Activated CD4-positive, alpha-beta T cell treated with anti-CD3 and anti-CD28 coated beads for 4 hours (primary cell): Measurements from ENCODE around the gene MACROD2.

ENCODE experiments used
- DNase-seq, 2 donors: peaks; one replicate each; pipeline ENCODE4 v3.0.0-alpha.2; 2020

The MACROD2 gene

GRCh38 chr20:14782731-14783130 is 787.4 kb downstream of the MACROD2 start:
- no peak for DNase-seq

DNA sequence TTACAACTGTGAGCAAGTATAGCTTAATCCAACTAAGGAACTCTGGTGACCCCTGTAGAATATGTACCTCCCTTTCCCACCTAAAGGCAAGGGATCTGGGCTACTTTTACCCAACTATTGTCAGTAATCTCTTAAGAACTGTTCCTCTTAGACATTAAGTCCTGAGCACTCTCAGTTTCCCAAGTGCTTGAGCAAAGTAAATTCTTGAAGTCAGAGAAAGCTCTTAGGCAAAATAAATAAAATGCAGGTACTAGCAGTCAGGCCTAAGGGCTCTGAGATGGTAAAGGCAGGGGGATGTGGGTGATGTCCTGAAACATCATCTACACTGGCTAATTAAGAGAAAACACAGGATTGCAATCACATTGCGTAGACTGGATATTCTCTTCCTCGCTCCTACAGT is 788.5 kb downstream of the MACROD2 start:
- no peak for DNase-seq

GRCh38 chr20:14785065-14785743 is 789.9 kb downstream of the MACROD2 start:
- no peak for DNase-seq

DNA sequence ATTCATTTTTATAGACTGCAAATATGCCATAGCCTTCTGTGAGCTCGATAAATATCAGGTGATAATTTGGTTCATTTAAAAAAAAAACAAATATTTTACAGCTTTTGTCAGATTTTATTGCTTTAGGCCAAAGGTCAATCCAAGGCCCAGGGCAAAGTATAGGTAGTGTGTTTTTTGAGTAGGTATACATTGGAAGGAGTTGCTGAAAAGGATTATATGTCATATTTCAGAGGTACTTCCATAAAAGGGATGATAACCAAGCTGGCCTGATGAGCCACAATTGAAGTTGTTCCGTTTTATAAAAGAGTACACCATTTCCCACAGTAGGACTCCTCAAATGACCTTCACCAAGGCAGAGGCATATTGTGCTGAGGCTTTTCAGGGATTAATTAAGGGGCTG is 794.9 kb downstream of the MACROD2 start:
- no peak for DNase-seq

- no peak for DNase-seq
These were observed 795.7 kb downstream of the MACROD2 start for GRCh38 chr20:14790771-14791620.

DNA sequence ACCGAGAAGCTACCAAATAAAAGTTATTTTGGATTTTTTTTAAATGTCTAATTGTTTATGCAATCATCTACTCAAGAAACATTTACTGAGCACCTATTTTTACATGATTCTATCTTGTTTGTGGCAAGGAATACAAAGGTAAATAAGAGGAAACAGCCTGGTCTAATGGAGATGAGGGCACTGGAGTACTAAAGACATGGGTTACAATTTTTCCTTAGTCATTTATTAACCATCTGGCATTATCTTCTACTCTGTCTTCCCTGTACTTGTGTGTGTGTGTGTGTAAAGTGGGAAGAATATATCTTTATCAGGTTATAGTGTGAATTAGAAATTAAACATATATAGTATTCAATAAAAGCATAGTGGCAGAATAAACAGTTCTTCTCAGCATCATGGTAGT is 797.6 kb downstream of the MACROD2 start:
- no peak for DNase-seq

GRCh38 chr20:14799545-14800216 is 804.4 kb downstream of the MACROD2 start:
- DNase-seq: no peak

DNA sequence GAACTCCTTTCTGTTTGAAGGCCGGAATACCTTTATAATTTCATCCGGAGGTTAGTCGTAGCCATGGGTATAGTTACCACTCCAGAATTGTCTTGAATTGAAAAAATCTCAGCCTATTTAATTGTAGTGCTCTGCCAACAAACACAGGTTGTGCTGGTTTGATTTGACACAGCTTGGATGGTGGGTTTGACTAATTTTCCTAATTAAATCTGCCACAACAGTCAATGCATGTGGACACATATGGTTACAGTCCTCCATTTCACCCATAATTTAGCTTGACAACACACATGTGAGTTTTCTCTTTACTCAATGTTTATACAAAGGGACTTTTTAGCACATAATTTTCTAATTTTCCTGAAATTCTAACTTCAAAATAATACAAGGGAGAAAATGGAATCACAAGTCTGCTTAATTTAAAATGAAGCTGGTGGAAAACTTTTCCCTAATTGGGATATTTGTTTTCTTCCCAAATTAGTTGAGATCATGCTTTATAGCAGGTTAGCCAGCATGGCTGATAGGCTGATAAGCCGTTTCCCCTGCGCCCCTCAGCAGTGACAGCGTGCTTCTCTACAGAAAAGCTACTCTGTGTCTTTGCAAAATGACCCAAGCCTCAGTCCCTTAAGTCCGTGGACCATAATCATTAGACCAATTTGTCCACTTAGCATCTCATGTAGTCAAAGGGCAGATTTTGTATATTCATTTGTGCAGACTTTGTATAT is 805.5 kb downstream of the MACROD2 start:
- DNase-seq: no peak

DNA sequence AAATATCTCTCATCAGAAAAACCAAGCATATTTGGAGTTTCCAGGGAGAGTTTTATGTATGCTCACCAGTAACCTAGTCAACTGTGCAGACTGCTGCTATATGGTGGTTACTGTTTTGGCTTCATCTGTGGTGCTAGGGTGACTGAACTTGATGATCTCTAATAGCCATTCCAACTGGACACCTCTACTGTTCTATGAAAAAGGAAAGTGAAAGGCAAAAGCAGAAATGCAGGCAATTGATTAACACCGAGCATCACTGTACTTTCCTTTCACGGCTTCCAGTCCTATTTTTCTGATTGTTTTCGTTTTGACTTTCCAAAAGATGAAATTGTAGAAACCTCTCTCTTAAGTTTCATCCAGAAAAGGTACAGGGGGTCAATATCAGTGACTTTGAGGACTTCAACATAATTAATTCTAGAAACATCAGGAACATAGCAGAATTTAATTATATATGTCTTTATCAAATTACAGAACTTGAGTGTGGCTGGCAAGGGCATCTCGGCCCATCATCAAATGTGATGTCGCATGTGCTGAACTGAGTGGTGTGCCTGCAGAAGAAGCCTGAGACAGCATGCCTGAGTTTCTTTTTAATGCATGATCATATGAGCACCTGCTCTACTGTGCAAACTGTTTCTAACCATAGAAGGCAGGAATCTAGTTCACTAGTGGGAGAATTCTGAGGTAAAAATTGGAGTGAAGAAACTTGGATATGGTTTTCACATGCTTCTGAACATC is 806.4 kb downstream of the MACROD2 start:
- DNase-seq: no peak

DNA sequence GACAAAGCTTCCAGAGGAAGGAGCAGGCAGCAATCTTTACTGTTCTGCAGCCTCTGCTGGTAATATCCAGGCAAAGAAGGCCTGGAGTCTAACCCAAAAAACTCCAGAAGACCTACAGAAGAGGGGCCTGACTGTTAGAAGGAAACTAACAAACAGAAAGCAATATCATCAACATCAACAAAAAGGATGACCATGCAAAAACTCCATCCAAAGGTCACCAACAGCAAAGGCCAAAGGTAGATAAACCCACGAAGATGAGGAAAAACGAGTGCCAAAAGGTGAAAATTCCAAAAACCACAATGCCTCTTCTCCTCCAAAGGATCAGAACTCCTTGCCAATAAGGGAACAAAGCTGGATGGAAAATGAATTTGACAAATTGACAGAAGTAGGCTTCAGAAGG is 811.9 kb downstream of the MACROD2 start:
- DNase-seq: no peak

- DNase-seq: no peak
These were observed 820.0 kb downstream of the MACROD2 start for GRCh38 chr20:14815340-14815739.

DNA sequence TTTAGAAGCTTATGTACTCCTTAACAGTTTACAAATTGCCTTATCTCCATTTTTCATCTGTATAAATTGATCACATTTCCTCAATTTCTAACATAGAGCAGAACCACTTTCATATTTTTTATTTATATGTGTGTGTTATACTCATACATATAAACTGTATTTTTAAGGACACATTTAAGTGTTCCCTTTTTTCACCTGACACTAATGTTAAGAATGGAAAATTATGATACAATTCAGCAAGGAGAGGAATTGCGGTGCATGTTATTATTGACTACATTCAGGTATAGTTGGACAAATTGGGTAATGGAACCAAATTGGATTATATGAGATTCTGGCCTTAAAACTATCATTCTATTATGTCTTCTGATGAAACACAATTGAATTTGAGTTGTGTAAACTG is 821.2 kb downstream of the MACROD2 start:
- DNase-seq: no peak

- DNase-seq: no peak
These were observed 821.8 kb downstream of the MACROD2 start for GRCh38 chr20:14817101-14817500.

- DNase-seq: no peak
These were observed 825.5 kb downstream of the MACROD2 start for GRCh38 chr20:14820771-14821170.

GRCh38 chr20:14821251-14821650 is 825.9 kb downstream of the MACROD2 start:
- DNase-seq: no peak

GRCh38 chr20:14824996-14825395 is 829.7 kb downstream of the MACROD2 start:
- no peak for DNase-seq

DNA sequence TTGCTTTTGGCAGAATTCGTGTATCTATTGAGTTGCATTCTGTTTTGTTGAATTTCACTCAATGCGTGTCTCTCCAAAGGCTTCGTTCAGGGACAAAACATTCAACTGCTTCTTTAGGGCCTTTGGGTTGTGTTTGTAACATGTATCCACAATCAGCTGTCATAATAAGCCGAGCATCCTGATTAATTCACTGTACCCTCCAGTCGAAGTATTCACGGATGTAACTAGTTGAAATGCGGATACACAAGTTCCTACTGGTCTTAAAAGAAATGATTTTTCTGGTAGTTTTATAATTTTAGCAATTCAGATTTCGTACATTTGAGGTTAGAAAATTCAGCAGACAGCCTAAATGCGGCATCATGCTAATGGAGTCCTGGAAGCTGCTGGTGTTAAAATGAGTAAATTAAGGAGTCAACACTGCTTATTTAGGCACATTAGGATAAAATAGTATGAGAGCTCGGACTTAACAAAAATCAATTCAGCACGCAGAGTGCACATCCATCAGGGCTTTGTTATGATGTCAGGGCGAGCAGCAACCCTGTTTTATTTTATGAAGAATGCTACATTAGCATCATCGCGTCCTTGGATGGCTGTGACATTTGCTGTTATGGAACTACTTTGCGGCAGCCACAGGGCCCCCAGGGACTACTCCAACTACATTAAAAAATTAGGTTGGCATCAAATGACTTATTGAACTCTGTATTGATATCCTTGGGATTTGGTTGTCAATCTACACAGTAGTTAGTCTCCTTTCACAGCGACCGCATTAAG is 831.4 kb downstream of the MACROD2 start:
- DNase-seq: no peak

- no peak for DNase-seq
These were observed 833.1 kb downstream of the MACROD2 start for GRCh38 chr20:14828459-14828858.

DNA sequence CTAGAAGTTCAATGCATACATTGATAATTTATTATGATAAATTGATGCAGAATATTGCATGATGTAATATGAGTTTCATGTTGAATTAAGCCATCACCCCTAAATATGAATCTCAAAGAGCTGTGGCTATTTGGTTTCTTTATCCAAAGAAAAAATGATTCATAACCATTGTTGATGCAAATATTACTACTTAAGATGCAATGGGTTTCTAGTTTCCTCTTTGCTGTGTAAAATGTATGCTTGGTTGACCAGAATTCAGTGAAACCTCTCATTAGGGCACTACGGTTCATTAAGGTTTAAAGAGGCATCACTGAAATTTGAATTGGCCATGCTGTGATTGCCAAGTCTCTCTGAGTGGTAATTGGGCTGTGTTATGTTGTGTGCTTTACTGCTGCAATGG is 834.6 kb downstream of the MACROD2 start:
- no peak for DNase-seq

DNA sequence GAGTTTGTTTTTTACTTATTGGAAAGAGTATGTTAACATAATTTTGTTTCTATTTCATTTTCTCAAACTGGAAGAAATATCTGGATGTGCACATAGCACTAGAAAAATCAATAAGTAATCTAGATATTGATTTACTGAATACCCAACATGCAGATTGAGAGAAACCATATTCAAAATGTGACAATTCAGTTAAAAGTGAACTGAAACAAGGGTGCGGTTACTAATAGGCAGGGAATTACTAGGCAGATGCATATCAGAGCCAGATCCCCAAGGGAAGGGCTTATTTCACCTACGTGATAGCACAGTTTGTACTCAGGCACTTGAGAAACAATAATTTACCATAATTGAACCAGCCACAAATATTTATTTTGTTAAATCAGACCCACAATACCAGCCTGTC is 835.1 kb downstream of the MACROD2 start:
- DNase-seq: no peak

DNA sequence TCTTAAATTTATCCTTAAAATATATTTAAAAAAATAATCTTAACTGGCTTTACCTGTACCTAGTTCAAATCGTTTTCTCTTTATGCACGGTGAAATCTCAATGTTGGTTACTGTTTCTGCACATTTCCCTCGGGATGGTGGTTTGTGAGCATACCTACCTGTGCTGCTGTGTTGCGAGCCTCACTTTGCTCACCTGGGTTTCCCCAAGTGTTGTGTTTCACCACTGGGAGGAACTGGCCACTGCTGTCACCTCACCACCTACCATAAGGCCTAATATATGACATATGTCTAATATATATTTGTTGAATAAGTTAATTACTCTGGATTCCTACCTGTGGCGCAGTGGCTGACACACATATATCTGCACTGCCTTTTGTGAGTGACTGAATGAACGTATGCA is 835.6 kb downstream of the MACROD2 start:
- DNase-seq: no peak

DNA sequence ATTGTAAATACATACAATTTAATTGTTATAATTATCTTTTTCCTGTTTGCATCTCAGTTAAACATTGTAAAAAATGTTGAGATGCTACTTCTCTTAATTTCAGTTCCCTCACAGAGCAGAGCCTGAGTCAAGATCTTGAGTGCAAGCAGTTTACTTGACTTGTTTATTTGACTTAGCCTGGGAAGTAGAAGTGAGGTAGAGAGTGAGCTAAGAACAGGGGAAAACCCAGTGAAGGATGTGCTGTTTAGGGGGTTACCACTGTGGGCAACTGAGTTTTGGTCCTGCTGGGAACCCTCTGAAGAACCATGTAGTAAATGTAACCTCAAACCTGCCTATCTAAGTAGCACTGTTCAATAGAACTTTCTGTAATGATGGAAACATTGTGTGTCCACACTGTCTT is 837.3 kb downstream of the MACROD2 start:
- DNase-seq: no peak
